Activated CD4-positive, alpha-beta T cell treated with anti-CD3 and anti-CD28 coated beads, Interleukin-2, Interleukin-4, amounts not matched to agents 100 ng/mL and 50 ng/mL, durations not matched to agents 16 hours and 8 hours (primary cell): ENCODE measurements around the gene AKIRIN1.
"Not testable (repeated sequence)": the region's sequence is repeated elsewhere in the genome, so short reads cannot be mapped to it uniquely, and the experiment has no call there.

ENCODE experiments used
- DNase-seq: peaks from one replicate; pipeline ENCODE4 v3.0.0-alpha.2; 2020; ENCODE audit warnings: low spot score

The AKIRIN1 gene

GRCh38 chr1:38997034-38997900 is 6.2 kb downstream of the AKIRIN1 start:
- no peak for DNase-seq

DNA sequence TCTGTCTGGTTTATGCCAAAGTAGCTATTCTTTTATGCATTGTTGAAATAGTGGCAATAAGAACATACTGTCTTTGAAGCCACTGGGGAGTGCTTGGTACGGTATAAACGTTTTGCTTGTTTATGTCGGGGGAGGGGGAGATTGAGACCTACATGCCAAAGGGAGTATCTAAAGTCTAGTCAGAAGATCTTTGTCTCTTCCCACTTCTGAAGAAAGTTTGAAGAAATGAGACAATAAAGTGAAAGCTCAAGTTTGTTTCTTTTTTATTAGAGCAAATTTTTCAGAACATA is 6.8 kb downstream of the AKIRIN1 start:
- DNase-seq, result no peak

DNA sequence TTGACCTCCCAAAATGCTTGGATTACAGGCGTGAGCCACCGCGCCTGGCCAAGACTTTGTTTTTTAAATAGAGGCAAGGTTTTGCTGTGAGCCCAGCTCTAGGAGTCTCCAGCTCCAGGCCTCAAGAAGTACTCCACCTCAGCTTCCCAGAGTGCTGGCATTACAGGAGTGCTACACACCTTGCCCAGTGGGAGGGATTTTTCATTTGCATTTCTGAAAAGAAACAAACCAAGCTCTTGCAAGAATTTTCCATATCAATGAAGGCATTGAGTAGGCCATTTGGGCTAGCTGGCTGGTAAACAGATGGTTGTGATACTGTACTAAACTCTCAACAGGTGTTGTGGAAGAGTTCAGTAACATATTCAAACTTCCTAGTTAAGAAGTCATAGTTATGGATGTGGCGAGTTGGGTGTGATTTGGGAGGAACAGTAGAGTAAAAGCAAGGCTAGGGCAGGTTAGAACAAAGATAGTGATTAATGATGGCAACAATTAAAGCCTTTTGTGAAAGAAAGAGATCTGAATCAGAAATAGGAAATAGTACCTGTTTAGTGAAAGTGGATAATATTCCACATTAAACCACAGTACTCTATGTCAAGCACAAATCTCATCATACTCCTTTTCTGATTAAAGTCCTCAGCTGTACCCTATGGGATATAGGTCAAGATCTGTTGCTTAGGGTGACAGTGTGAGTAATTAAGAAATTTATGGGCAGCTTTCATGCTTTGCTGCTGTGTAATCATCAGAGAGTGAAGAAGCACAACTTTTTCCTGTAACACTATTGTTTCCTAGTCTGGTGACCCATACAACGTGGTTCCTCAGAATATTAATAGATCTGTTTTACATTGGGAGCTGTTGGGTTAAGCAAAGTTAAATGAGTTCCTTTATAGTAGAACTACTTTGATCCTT is 10.7 kb downstream of the AKIRIN1 start:
- no peak for DNase-seq

- DNase-seq, result peak; percentile 30
Measured at GRCh38 chr1:39003281-39003680, 12.2 kb downstream of the AKIRIN1 start.

DNA sequence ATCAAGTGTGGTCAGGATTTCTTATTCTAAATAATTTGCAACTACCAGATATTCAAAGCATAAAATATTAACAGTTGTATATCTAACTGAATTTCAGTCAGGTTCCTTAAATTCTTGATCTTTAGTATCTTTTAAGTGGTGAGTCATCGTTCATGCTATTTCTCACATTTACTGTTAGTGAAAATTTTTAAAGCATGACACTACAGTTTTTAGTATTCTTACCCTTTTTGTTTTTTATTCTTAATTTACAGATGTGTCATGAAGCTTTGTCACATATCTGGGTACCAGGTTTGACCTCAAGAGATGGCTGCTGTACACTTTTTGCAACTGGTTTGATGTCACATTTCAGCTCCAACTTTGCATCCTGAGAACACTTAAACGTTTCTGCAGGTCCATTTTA is 12.7 kb downstream of the AKIRIN1 start:
- peak; percentile 61 for DNase-seq

DNA sequence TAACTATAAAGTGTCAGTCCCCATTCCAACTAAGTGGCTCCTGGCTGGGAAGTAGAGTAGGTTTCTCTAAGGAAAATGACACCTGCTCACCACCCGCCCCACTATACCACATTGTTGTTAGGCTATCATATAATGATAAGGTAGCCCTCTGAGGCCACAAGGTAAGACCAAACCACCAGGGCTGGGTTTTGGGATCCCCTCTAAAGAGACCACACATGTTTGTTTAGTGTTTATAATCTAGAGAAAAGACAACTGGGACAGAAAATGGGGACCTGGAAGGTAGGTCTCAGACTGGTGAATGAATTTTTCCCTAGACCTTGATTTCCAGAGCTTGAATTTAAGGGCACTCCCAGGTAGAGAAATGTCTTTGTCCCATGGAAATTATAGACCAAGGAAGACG is 15.2 kb downstream of the AKIRIN1 start:
- no peak for DNase-seq

- no peak for DNase-seq
Measured at GRCh38 chr1:39006726-39007645, 15.9 kb downstream of the AKIRIN1 start.

DNA sequence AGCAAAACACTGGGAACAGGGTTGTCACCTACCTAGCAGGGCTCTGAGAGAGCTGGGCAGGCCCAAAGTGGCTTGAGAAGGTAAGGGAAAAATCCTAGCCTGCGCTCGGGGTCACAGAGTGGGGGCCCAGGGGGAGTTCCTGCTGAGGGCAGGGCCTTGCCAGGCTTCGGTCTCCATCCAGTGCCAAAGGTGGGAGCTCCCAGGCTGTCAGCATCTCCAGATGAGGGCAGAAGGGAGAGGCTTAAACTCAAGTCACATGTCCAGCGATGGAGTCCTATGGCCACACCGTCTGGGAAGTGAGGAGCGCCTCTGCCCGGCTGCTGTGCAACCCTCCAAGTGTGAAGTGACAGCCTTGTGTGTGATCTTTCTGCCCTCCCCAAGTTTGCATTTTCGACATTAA is 23.9 kb downstream of the AKIRIN1 start:
- not testable (repeated sequence) for DNase-seq

- no peak for DNase-seq
Measured at GRCh38 chr1:39016604-39017171, 25.6 kb downstream of the AKIRIN1 start.

DNA sequence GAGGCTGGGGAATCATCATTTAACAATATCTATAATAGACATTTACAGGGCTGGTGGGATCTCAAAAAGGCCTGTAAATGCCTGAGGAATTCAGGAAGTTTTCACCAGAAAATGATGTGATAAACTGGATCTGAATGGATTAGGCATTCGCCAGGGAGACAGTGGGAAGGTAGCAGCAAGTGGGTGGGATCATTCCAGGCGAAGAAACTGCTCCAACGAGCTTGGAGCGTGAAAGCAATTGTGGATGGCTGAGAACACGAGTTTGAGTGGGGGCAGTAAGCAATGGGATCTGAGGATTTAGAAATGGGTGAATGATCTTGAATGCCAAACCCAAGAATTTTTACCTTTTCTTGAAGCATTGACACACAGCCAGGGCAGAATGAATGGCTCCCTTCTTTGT is 26.2 kb downstream of the AKIRIN1 start:
- DNase-seq, result no peak

DNA sequence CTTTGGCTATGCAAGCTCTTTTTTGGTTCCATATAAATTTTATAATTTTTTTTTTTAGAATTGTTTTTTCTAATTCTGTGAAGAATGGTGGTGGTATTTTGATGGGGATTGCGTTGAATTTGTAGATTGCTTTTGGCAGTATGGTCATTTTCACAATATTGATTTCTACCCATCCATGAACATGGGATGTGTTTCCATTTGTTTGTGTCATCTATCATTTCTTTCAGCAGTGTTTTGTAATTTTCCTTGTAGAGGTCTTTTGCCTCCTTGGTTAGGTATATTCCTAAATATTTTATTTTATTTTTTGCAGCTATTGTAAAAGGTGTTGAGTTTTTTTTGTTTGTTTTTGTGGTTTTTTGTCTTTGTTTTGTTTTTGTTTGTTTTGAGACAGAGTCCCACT is 29.4 kb downstream of the AKIRIN1 start:
- DNase-seq, result not testable (repeated sequence)

- no peak for DNase-seq
Measured at GRCh38 chr1:39021426-39021825, 30.4 kb downstream of the AKIRIN1 start.

DNA sequence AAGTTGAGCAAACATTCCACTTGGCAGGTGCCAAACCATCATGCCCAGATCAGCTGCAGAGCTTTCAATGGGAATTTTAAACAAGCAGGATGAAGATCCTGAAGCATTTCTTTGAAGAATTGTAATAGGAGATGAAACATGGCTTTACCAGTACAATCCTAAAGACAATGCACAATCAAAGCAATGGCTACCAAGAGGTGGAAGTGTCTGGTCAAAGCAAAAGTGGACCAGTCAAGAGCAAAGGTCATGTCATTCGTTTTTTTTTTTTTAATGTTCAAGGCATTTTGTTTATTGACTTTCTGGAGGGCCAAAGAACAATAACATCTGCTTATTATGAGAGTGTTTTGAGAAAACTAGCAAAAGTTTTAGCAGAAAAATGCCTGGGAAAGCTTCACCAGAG is 32.1 kb downstream of the AKIRIN1 start:
- DNase-seq, result no peak

- peak; percentile 91 for DNase-seq
Measured at GRCh38 chr1:39026051-39026865, 35.2 kb downstream of the AKIRIN1 start, which contains the start of gene NDUFS5. Gene NDUFS5 (plus strand): TSS chr1:39026350. CDS start chr1:39028725, 2,375 bp downstream.

DNA sequence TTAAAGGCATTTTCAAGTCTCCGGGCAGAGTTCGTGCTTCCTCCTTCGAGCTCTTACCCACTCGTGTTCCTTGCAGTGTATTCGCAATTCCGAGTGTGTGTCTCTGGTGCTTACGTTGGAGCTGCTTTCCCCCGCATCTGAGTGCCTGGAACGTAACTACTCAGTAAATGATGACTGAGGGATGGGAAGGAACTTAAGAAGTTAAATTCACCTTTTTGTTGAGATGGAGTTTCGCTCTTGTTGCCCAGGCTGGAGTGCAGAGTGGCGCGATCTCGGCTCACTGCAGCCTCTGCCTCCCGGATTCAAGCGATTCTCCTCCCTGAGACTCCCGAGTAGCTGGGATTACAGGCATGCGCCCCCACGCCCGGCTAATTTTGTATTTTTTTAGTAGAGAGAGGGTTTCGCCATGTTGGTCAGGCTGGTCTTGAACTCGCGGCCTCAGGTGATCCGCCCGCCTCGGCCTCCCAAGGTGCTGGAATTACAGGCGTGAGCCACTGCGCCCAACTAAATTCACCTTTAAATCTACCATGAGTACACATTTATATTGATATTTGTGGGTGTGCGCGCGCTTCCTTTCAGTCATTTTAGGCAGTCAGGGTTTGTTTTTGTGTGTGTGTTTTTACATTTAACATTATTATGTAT is 35.9 kb downstream of the AKIRIN1 start:
- DNase-seq, result no peak

GRCh38 chr1:39034114-39034654 is 43.1 kb downstream of the AKIRIN1 start:
- DNase-seq, result no peak

GRCh38 chr1:39036678-39037077 is 45.6 kb downstream of the AKIRIN1 start:
- no peak for DNase-seq

DNA sequence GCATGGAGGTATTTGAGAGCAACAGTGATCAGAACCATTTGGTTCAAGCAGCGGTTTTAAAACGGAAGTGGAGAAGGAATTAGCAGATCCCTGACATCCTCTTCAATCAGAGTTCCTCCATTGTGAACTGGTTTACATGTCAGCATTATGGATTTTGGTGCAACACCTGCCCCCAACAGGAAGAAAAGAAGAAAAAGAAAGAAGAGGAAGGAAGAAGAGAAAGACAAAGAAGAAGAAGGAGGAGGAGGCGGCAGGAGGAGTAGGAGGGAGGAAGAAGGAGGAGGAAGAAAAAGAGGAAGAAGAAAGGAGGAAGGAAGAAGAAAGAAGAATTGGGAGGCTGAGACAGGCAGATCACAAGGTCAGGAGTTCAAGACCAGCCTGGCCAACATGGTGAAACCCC is 52.4 kb downstream of the AKIRIN1 start:
- DNase-seq, result no peak

DNA sequence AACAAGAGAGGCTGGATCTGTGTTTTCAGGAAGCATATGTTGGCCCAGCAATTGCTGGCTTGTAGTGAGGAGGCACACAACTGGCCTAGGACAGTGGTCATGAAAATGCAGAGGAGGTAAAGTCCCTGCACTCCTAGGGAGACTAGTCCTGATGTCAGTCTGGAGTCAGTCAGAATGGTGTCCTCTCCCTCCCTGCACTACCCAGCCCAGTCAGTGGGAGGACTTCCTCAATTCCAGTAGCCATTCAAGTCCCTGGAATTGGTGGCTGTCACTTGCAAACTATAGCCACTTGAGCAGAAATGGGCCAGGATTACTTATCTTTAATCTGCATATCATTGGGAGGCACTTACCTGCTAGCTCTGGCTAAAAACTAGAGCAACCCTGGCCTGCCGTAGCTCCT is 53.7 kb downstream of the AKIRIN1 start:
- no peak for DNase-seq

- DNase-seq, result no peak
Measured at GRCh38 chr1:39045231-39045630, 54.2 kb downstream of the AKIRIN1 start.
